Calu3 (cell line): Measurements from ENCODE around the gene EPHX1. TPM values are rescaled to one million over a fixed set of nuclear protein-coding genes. Genes with fewer than 3 reads are reported as not detected.

Experiments used
- BruUV-seq: library from RNA; stranded (reverse); fragments of 400-500 nt; replicated peaks from 2 replicates; lab custom pipeline; 2021; lab: Mats Ljungman, UMichigan
- CTCF ChIA-PET: fragments of 300-600 bp; sonication (Branson Sonifier 250); formaldehyde crosslinking; loops from one replicate; lab custom pipeline; 2022; ENCODE audit warnings: antibody characterized with exemption; lab: Charles Lee
- DNase-seq: peaks from one replicate; pipeline ENCODE4 v3.0.0; 2022
- H3K27ac Mint-ChIP-seq: one replicate; pipeline ENCODE4 v1.8.0; 2022; ENCODE audit warnings: mixed read lengths; ENCODE audit not compliant: unreplicated experiment
- H3K27me3 Mint-ChIP-seq: one replicate; pipeline ENCODE4 v1.8.0; 2022; ENCODE audit warnings: mixed read lengths; ENCODE audit not compliant: unreplicated experiment
- H3K36me3 Mint-ChIP-seq: one replicate; pipeline ENCODE4 v1.8.0; 2022; ENCODE audit warnings: mild to moderate bottlenecking, moderate library complexity, mixed read lengths; ENCODE audit not compliant: insufficient read depth, unreplicated experiment
- H3K4me1 Mint-ChIP-seq: one replicate; pipeline ENCODE4 v1.8.0; 2022; ENCODE audit warnings: mild to moderate bottlenecking, low read depth, mixed read lengths; ENCODE audit not compliant: unreplicated experiment
- H3K4me3 Mint-ChIP-seq: one replicate; pipeline ENCODE4 v1.8.0; 2022; ENCODE audit warnings: mild to moderate bottlenecking, low read depth, moderate library complexity, mixed read lengths; ENCODE audit not compliant: unreplicated experiment
- H3K9me3 Mint-ChIP-seq: one replicate; pipeline ENCODE4 v1.8.0; 2022; ENCODE audit warnings: low read depth, mixed read lengths; ENCODE audit not compliant: unreplicated experiment
- intact Hi-C: fragments of 100-400 bp; cut with micrococcal nuclease; formaldehyde crosslinking; loops from one replicate; pipeline ENCODE4 v1.10.0; 2022; ENCODE audit not compliant: unreplicated experiment
- total RNA-seq: library from RNA; stranded (reverse); gene quantifications from 2 replicates; pipeline ENCODE4 v1.2.3, GENCODE V29; 2022
- TF ChIP-seq, protein P1 (sequence below): fragments of 200-600 bp; IDR thresholded peaks from one replicate; pipeline ENCODE4 v1.8.0; 2022; ENCODE audit warnings: antibody characterized with exemption; ENCODE audit not compliant: unreplicated experiment

EPHX1 gene
- total RNA-seq, 1 experiment from 2014 or later: 46.6 TPM

DNA sequence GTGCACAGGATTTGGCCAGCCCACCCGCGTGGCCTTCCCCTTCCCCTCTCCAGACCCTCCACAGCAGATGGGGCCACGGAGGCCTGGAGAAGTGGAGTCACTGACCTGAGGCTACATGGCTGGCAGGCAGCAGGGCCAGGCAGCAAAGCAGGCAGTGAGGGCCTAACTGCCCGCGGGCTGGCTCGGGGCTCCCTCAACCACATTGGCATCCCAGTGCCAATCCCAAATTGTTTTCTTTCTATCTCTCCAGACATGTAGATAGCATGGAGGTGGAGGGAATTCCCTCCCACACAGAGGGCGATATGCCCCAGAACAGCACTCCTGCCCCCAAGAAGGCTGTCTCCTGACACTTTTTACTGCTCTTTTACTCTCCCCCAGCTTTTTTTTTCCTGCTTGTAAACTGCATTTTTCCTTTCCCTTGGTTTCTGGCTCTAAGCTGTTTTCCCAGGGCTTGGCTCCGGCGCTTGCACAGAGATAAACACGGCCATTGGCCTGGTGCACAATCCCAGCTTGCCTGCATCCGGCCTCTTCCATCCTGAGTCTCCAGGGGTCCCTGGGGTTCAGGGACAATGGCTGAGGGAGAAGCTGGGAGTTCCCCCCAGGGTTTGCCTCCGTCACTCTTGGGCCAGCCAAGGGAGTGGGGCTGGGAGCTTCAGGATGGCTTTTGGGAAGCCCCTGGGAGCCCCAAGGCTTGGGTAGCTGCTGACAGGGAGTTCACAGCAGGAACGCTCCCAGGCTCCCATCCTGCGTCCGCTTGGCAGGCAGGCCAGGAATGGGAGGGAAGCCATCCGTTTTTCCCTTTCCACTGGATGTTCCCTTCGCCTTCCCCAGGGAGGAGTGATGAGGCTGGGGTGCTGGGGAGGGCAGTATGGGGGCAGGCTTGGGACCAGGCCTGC lies 7.0 kb downstream of the EPHX1 start:
- no peak overlapping the region for H3K4me3 Mint-ChIP-seq
- H3K27me3 Mint-ChIP-seq: no peaks in the 10 kb centered on the region
- no peak overlapping the region for H3K27ac Mint-ChIP-seq
- TF ChIP-seq, protein P1, sequence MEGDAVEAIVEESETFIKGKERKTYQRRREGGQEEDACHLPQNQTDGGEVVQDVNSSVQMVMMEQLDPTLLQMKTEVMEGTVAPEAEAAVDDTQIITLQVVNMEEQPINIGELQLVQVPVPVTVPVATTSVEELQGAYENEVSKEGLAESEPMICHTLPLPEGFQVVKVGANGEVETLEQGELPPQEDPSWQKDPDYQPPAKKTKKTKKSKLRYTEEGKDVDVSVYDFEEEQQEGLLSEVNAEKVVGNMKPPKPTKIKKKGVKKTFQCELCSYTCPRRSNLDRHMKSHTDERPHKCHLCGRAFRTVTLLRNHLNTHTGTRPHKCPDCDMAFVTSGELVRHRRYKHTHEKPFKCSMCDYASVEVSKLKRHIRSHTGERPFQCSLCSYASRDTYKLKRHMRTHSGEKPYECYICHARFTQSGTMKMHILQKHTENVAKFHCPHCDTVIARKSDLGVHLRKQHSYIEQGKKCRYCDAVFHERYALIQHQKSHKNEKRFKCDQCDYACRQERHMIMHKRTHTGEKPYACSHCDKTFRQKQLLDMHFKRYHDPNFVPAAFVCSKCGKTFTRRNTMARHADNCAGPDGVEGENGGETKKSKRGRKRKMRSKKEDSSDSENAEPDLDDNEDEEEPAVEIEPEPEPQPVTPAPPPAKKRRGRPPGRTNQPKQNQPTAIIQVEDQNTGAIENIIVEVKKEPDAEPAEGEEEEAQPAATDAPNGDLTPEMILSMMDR: no peak
- BruUV-seq: no TSS peak
- H3K9me3 Mint-ChIP-seq: no peaks in the 10 kb centered on the region
- CTCF ChIA-PET: no interaction called here
- H3K4me1 Mint-ChIP-seq: peaks cover 15% of the 10 kb centered on the region
- H3K36me3 Mint-ChIP-seq: no peaks in the 10 kb centered on the region
- no peak for DNase-seq
- intact Hi-C loops: no loop called here

DNA sequence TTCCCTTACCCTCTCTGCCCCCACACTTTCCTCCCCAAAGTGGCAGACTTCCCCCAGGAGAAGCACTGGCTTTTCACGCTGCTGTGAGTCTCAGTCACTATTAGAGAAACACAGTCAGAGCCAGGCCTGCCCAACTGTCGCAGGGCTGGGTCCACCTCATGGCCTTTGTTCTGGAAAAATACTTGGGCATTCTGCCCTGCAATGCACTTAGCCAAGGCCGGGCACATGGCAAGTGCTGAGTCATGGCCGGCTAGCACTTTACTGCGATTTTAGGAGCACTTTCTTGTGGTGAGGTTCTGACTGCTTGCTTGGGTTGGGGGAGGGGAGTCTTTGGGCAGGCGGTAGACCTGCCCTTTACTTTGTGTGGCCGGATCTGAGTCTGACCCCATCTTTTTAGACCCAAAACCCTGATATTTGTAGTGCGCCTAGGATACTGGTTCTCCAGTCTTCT lies 7.7 kb downstream of the EPHX1 start:
- BruUV-seq: no TSS peak
- CTCF ChIA-PET: no interaction called here

DNA sequence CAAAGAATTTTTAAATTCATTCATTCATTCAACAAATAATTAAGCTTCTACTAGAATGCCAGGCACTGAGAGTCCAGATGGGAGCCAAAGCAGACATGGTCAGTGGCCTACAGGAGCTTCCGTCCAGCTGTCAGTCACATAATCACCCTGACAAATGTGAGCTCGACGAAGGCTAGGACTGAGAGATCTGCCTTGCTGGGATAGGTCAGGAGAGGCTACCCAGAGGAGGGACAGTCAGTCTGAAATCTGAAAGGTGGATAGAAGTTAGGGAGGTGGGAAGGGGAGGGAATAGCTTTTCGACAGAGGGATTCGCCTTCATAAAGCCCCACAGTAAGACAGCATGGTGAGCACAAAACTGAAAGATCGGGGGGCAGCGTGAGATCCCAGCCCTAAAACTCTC lies 8.3 kb downstream of the EPHX1 start:
- Mint-ChIP-seq H3K36me3 (no peaks in the 10 kb centered on the region), H3K4me1 (peaks cover 13% of the 10 kb centered on the region), H3K4me3 (no peak overlapping the region), H3K9me3 (no peaks in the 10 kb centered on the region), H3K27me3 (no peaks in the 10 kb centered on the region), H3K27ac (peak overlapping the region; percentile 74)
- no peak for DNase-seq
- CTCF ChIA-PET: interaction anchor here (0.7 kb wide), 1 partner anchor 268 kb away, joined by 5 read pairs; no protein-coding TSS in a partner anchor
- TF ChIP-seq, protein P1: no peak
- intact Hi-C loops: no loop called here
- no TSS peak for BruUV-seq

More for the DNA sequence above, 7.7 kb downstream of the EPHX1 start:
- Mint-ChIP-seq H3K4me3 (no peak overlapping the region), H3K9me3 (no peaks in the 10 kb centered on the region), H3K27me3 (no peaks in the 10 kb centered on the region), H3K36me3 (no peaks in the 10 kb centered on the region), H3K4me1 (peaks cover 13% of the 10 kb centered on the region), H3K27ac (peak overlapping the region; percentile 74)
- intact Hi-C loops: no loop called here
- no peak for DNase-seq
- TF ChIP-seq, protein P1: no peak

DNA sequence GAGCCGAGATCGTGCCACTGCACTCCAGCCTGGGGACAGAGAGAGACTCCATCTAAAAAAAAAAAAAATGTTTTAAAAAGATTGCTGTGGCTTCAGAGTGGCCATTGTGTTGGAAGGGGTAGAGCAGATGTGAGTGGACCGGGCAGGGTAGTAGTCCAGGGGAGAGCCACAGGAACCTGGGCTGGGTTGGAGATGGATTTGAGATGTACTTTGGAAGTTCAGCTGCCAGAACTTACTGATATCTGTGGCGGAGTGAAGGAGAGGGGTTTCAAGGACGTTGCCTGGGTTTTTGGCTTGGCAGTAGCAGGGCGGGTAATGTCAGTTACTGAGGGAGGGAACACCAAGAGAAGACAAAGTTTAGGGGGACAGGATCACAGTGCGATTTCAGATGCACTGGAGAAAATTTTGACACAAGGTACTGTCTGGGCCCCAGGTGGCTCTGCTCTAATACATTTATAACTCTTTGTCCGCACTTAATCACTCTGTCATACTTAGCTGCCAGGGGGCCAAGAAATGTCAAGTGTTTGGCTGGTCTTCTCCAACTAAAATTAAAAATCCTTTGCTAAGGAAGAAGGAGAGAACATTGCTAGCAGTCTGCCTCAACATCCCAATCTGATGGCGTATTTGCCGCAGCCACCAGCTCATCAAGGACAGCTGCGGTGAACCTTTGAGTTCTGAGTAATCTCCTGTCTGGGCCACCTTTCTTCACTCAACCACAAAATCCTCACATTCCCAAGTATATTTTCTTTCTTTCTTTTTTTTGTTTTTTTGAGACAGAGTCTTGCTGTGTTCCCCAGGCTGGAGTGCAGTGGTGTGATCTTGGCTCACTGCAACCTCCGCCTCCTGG lies 9.6 kb downstream of the EPHX1 start:
- BruUV-seq: no TSS peak
- intact Hi-C loops: no loop called here
- no peak for DNase-seq
- TF ChIP-seq, protein P1: no peak
- Mint-ChIP-seq H3K27ac (no peak overlapping the region), H3K4me1 (peaks cover 13% of the 10 kb centered on the region), H3K36me3 (no peaks in the 10 kb centered on the region), H3K9me3 (no peaks in the 10 kb centered on the region), H3K4me3 (no peak overlapping the region), H3K27me3 (no peaks in the 10 kb centered on the region)
- CTCF ChIA-PET: no interaction called here
